HepG2 (cell line): ENCODE data around the gene CEBPA. TPM values are rescaled to one million over a fixed set of nuclear protein-coding genes. Genes with fewer than 3 reads are reported as not detected.

Source experiments
- DMAP1 ChIP-seq: IDR thresholded peaks from 2 replicates; pipeline ENCODE4 v1.6.1; 2016
- HES4 ChIP-seq: sonication (generic); formaldehyde crosslinking; IDR thresholded peaks from 2 replicates; pipeline ENCODE4 v1.9.0; 2021; ENCODE audit warnings: mild to moderate bottlenecking, missing genetic modification reagents, borderline replicate concordance
- HMGXB4 ChIP-seq, 2 experiments: sonication (generic) in 1 of 2; formaldehyde crosslinking in 1 of 2; IDR thresholded peaks; 2 replicates each; pipeline versions ENCODE4 v1.4.0 to v1.6.1; 2018 to 2020; ENCODE audit warnings: missing genetic modification reagents in 2 of 2, borderline replicate concordance in 1 of 2, low read depth in 1 of 2, mild to moderate bottlenecking in 1 of 2, missing biosample characterization in 1 of 2
- IKZF5 ChIP-seq: IDR thresholded peaks from 2 replicates; pipeline ENCODE4 v1.6.1; 2018; ENCODE audit warnings: missing genetic modification reagents, mild to moderate bottlenecking, missing compliant biosample characterization
- NFIB ChIP-seq: sonication (generic); formaldehyde crosslinking; IDR thresholded peaks from 2 replicates; pipeline ENCODE4 v1.9.0; 2021; ENCODE audit warnings: missing genetic modification reagents, mild to moderate bottlenecking, borderline replicate concordance
- POLR2G ChIP-seq: fragments of 200-400 bp; formaldehyde crosslinking; IDR thresholded peaks from 2 replicates; pipeline ENCODE4 v1.6.1; 2018; ENCODE audit warnings: mild to moderate bottlenecking, low read depth, low read length, moderate library complexity
- ZBTB10 ChIP-seq: sonication (generic); formaldehyde crosslinking; IDR thresholded peaks from 2 replicates; pipeline ENCODE4 v1.4.0; 2020; ENCODE audit warnings: missing genetic modification reagents, borderline replicate concordance
- ZBTB40 ChIP-seq, 2 experiments: fragments of 450-650 bp in 1 of 2; sonication (generic) in 1 of 2; formaldehyde crosslinking in 1 of 2; IDR thresholded peaks; 2 replicates each; pipeline versions ENCODE4 v1.6.1 to v1.8.0; 2016 to 2022; ENCODE audit warnings: antibody characterized with exemption in 1 of 2, mild to moderate bottlenecking in 1 of 2, missing genetic modification reagents in 1 of 2
- ZNF138 ChIP-seq: sonication (generic); formaldehyde crosslinking; IDR thresholded peaks from 2 replicates; pipeline ENCODE4 v1.5.0; 2020; ENCODE audit warnings: mild to moderate bottlenecking, low read depth, missing genetic modification reagents
- ZNF414 ChIP-seq: sonication (generic); formaldehyde crosslinking; IDR thresholded peaks from 2 replicates; pipeline ENCODE4 v1.5.0; 2020; ENCODE audit warnings: missing genetic modification reagents
- polyA plus RNA-seq, 8 experiments: library from polyadenylated mRNA; depleted of rRNA in 3 of 8; stranded (reverse) in 7 of 8; unstranded in 1 of 8; fragments of >200 nt; fragmentation: Illumina TruSeq in 4 of 8; extraction: Trizol in 4 of 8; gene quantifications; 2 replicates each; pipeline versions ENCODE4 v1.2.1 to v1.2.3, GENCODE V29; 2011 to 2016; ENCODE audit warnings: low read depth in 4 of 8, missing spikeins in 1 of 8, mixed read lengths in 1 of 8; ENCODE audit not compliant: insufficient read depth in 1 of 8
- total RNA-seq, 5 experiments: library from RNA; depleted of rRNA; stranded (reverse); fragments of >200 nt; fragmentation: Illumina TruSeq; extraction: Trizol; gene quantifications; 2 replicates each; pipeline ENCODE4 v1.2.3, GENCODE V29; 2016; ENCODE audit warnings: low read depth in 1 of 5

Gene CEBPA
- total and polyA plus RNA-seq, 2 of the 13 experiments (the other 11 are each of a cell fraction or from before 2014, with no cell fraction given), result 24.8 to 103 TPM

GRCh38 chr19:33302974-33303790 is 848 bp upstream of the CEBPA start (continued):
- TF ChIP-seq ZNF414, result peak; percentile 68; the same call in 1 of the 2 replicates
- TF ChIP-seq ZBTB10 (CRISPR knock-in tag), result 0 out of 2 replicates have a peak, but pooled peaks have one; percentile 14
- TF ChIP-seq ZBTB40 (IDR thresholded peaks at IDR 0.05), result no peak
- peak; percentile 40; the same call in 1 of the 2 replicates for TF ChIP-seq ZBTB40 (CRISPR knock-in tag; IDR thresholded peaks at IDR 0.05)
- TF ChIP-seq HES4 (CRISPR knock-in tag), result peak; percentile 45; the same call in 1 of the 2 replicates
- TF ChIP-seq HMGXB4 (CRISPR knock-in tag; IDR thresholded peaks at IDR 0.05; ENCODE audit: borderline replicate concordance in 1 of 2, low read depth in 1 of 2), result peak in 1 of 2 experiments; percentile 39; a peak in 1 of 4 replicates
- 0 out of 2 replicates have a peak, but pooled peaks have one; percentile 51 for TF ChIP-seq ZNF138 (CRISPR knock-in tag)
- 0 out of 2 replicates have a peak, but pooled peaks have one; percentile 55 for TF ChIP-seq POLR2G
- no peak for TF ChIP-seq NFIB (CRISPR knock-in tag)
- peak; percentile 38; the same call in 1 of the 2 replicates for TF ChIP-seq DMAP1 (CRISPR knock-in tag)
- no peak; the same call in 1 of the 2 replicates for TF ChIP-seq IKZF5
